ENCODE measurements around the gene PFDN2. TPM values are rescaled to one million over a fixed set of nuclear protein-coding genes. Genes with fewer than 3 reads are reported as not detected.
A peak's percentile ranks its signal among the peaks of the same experiment; 100 is the strongest.
"Not testable (repeated sequence)": the region's sequence is repeated elsewhere in the genome, so short reads cannot be mapped to it uniquely, and the experiment has no call there.

Gene PFDN2
- total and polyA plus RNA-seq, 8 donors: 42.5 to 57.0 (median 51.8) TPM

DNA sequence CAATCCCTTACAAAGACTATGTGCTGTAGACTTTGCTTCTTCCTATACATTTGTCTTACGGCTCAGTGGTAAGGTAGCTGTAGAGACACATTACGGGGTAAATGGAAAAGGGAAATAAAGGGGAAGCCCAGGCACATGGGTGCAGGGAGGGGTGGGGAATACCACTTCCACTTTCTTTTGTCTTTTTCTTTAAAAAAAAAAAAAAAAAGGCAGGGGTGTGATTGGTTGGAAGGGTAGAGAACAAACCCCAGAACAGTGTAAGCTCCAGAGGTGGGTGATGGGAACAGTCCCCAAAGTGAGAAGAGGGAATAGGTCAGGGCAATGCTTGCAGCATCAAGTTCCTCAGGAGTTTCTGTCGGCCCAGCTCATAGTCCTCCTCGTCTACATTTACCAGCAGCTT is 4.0 kb upstream of the PFDN2 start:
- DNase-seq: no peak
- peak; percentile 3 for ATAC-seq
- Histone ChIP-seq H3K4me1 (peaks cover 13 to 61% of the 10 kb centered on the region in 2 donors), H3K9me3 (no peaks in the 10 kb centered on the region), H3K27me3 (no peaks in the 10 kb centered on the region), H3K4me3 (no peak overlapping the region), H3K27ac (peak overlapping the region in 1 of 2 donors; percentile 58), H3K36me3 (peaks cover 7 to 70% of the 10 kb centered on the region in 2 donors)
- intact Hi-C loops (cut with DNase I): no loop called here
- TF ChIP-seq, protein P1, sequence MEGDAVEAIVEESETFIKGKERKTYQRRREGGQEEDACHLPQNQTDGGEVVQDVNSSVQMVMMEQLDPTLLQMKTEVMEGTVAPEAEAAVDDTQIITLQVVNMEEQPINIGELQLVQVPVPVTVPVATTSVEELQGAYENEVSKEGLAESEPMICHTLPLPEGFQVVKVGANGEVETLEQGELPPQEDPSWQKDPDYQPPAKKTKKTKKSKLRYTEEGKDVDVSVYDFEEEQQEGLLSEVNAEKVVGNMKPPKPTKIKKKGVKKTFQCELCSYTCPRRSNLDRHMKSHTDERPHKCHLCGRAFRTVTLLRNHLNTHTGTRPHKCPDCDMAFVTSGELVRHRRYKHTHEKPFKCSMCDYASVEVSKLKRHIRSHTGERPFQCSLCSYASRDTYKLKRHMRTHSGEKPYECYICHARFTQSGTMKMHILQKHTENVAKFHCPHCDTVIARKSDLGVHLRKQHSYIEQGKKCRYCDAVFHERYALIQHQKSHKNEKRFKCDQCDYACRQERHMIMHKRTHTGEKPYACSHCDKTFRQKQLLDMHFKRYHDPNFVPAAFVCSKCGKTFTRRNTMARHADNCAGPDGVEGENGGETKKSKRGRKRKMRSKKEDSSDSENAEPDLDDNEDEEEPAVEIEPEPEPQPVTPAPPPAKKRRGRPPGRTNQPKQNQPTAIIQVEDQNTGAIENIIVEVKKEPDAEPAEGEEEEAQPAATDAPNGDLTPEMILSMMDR (IDR thresholded peaks at IDR 0.05): no peak

DNA sequence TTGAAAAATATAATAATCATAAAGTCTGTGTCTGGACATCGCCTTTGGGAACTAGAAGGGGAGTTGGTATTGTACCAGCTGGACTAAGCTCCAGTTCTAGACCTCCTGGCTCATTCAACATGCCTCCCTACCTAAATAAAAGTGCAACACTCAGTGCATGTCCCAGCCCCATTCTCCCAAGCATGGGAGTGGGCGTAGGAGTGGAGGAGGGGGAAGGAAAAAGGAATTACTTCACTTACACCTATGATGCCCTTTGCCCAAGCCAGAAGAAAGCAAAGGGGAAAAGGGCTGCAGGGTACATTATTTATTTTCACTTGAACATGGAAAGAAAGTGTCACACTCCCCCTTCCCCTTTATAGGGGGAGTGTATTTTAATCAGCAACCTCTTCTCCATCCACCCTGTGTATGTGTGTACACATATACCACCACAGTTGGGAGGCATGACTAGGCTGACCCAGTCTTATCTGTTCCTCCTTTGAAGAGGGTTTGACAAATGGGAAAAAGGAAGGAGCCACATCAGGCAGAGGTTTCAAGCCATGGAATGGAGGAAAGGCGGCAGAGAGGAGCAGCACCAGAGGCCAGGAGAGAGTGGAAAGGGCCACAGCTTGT is 3.3 kb upstream of the PFDN2 start:
- TF ChIP-seq, protein P1 (IDR thresholded peaks at IDR 0.05): no peak
- intact Hi-C loops (cut with DNase I): no loop called here
- DNase-seq (no peak), ATAC-seq (no peak)
- no peaks in the 10 kb centered on the region for H3K27me3 ChIP-seq
- no peak overlapping the region for H3K4me3 ChIP-seq
- peak overlapping the region in 1 of 2 donors; percentile 53 for H3K27ac ChIP-seq
- no peaks in the 10 kb centered on the region for H3K9me3 ChIP-seq
- peaks cover 20 to 62% of the 10 kb centered on the region in 2 donors for H3K4me1 ChIP-seq
- H3K36me3 ChIP-seq: peaks cover 7 to 63% of the 10 kb centered on the region in 2 donors

DNA sequence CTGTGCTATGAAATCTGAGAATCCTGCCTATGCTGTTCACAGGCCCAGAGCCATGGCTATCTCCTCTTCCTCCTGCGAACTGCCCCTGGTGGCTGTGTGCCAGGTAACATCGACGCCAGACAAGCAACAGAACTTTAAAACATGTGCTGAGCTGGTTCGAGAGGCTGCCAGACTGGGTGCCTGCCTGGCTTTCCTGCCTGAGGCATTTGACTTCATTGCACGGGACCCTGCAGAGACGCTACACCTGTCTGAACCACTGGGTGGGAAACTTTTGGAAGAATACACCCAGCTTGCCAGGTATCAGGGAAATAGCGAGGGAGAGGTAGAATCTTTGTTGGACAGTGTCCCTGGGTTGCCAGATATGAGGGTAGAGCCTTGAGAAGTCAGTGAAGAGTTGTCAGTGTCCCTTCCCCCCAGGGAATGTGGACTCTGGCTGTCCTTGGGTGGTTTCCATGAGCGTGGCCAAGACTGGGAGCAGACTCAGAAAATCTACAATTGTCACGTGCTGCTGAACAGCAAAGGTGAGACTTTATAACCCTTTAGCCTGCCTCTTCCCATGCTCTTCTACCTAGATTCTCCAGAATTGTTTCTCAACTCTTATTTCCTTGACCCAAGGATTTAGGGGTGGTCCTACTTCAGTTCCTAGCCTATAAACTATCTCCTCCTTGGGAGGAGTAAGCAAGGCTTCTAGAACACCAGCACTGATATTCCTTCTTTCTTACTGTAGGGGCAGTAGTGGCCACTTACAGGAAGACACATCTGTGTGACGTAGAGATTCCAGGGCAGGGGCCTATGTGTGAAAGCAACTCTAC is 1.5 kb upstream of the PFDN2 start:
- Histone ChIP-seq H3K4me1 (peaks cover 26 to 80% of the 10 kb centered on the region in 2 donors), H3K27me3 (no peaks in the 10 kb centered on the region), H3K36me3 (peaks cover 5 to 46% of the 10 kb centered on the region in 2 donors), H3K27ac (peak overlapping the region; percentile 8 to 90), H3K9me3 (no peaks in the 10 kb centered on the region), H3K4me3 (peak overlapping the region; percentile 92 to 98)
- DNase-seq: peak in 1 of 4 donors; percentile 59
- TF ChIP-seq, protein P1 (IDR thresholded peaks at IDR 0.05): peak; percentile 16 to 17
- intact Hi-C loops (cut with DNase I): no loop called here
- ATAC-seq: peak; percentile 9

GRCh38 chr1:161115961-161116360 is 1.9 kb downstream of the PFDN2 start:
- ATAC-seq; intact Hi-C loops (cut with DNase I); H3K27me3 ChIP-seq; DNase-seq; H3K9me3 ChIP-seq; H3K27ac ChIP-seq: not testable (repeated sequence)
- H3K4me1 ChIP-seq: peaks cover 26 to 89% of the 10 kb centered on the region in 2 donors
- H3K4me3 ChIP-seq: peak overlapping the region in 1 of 2 donors; percentile 92
- H3K36me3 ChIP-seq: peaks cover 0 to 13% of the 10 kb centered on the region in 2 donors

- intact Hi-C loops (cut with DNase I): no loop called here
Measured at GRCh38 chr1:161115132-161115711, 2.6 kb downstream of the PFDN2 start.

More at GRCh38 chr1:161115132-161115711, 2.6 kb downstream of the PFDN2 start:
- no peak for ATAC-seq
- peaks cover 26 to 85% of the 10 kb centered on the region in 2 donors for H3K4me1 ChIP-seq
- no peaks in the 10 kb centered on the region for H3K9me3 ChIP-seq
- H3K27ac ChIP-seq: no peak overlapping the region
- TF ChIP-seq, protein P1 (IDR thresholded peaks at IDR 0.05): no peak
- H3K4me3 ChIP-seq: no peak overlapping the region
- DNase-seq: no peak
- no peaks in the 10 kb centered on the region for H3K27me3 ChIP-seq
- H3K36me3 ChIP-seq: peaks cover 0 to 5% of the 10 kb centered on the region in 2 donors
